GM12878 (cell line): ENCODE measurements around the gene DAZAP1. TPM values are rescaled to one million over a fixed set of nuclear protein-coding genes. Genes with fewer than 3 reads are reported as not detected.

Source experiments
- ATAC-seq: fragments of 200-7000 bp; cut with Tn5 transposase; 3 replicates; pipeline ENCODE4 v1.9.1; 2020; ENCODE audit warnings: mild to moderate bottlenecking, moderate library complexity
- BruUV-seq: library from RNA; stranded (reverse); fragments of 400-500 nt; replicated peaks from 2 replicates; lab custom pipeline; 2021; lab: Mats Ljungman, UMichigan
- CTCF ChIA-PET: fragments of 300-600 bp; sonication (Branson Sonifier 250); formaldehyde crosslinking; extraction: SDS; loops from one replicate; lab custom pipeline; 2021; ENCODE audit warnings: inconsistent platforms; lab: Yijun Ruan, JAX
- POLR2A ChIA-PET: fragments of 350-600 bp; formaldehyde crosslinking; extraction: SDS; loops from one replicate; lab custom pipeline; 2021; ENCODE audit warnings: inconsistent platforms; lab: Charles Lee
- RAD21 ChIA-PET: fragments of 300-600 bp; sonication (Branson Sonifier 250); formaldehyde crosslinking; loops from one replicate; lab custom pipeline; 2023; ENCODE audit warnings: antibody characterized with exemption; ENCODE audit not compliant: unreplicated experiment; lab: Charles Lee
- SMC1A ChIA-PET: fragments of 300-600 bp; sonication (Branson Sonifier 250); formaldehyde crosslinking; loops from one replicate; lab custom pipeline; 2023; ENCODE audit not compliant: unreplicated experiment, uncharacterized antibody; lab: Charles Lee
- DNase-seq: peaks from one replicate; pipeline ENCODE4 v3.0.0-alpha.2; 2011; ENCODE audit warnings: low read depth, low spot score
- FAIRE-seq: peaks from 3 replicates; lab custom pipeline; 2011; peaks lifted over from hg19 to GRCh38; lab: Jason Lieb, UNC
- H2AFZ ChIP-seq: 2 replicates; pipeline ENCODE4 v1.6.0; 2011; ENCODE audit warnings: low read depth, low read length, control low read depth; ENCODE audit not compliant: control insufficient read depth
- H3K27ac ChIP-seq: 2 replicates; pipeline ENCODE4 v1.5.1; 2011; ENCODE audit warnings: control low read depth; ENCODE audit not compliant: control insufficient read depth, insufficient read depth
- H3K27me3 ChIP-seq, 2 experiments: replicated peaks in 1 of 2; 2 replicates each; pipeline versions ENCODE4 v1.6.0 to v1.6.1; 2011; ENCODE audit warnings: low read length in 1 of 2; ENCODE audit not compliant: control insufficient read depth in 2 of 2, insufficient read depth in 2 of 2
- H3K36me3 ChIP-seq, 2 experiments: 2 replicates each; pipeline ENCODE4 v1.5.1; 2011; ENCODE audit warnings: low read length in 1 of 2; ENCODE audit not compliant: control insufficient read depth in 2 of 2, insufficient read depth in 2 of 2
- H3K4me1 ChIP-seq: 2 replicates; pipeline ENCODE4 v1.6.1; 2011; ENCODE audit warnings: mild to moderate bottlenecking, low read length, moderate library complexity, mixed read lengths; ENCODE audit not compliant: control insufficient read depth, insufficient read depth
- H3K4me2 ChIP-seq: 2 replicates; pipeline ENCODE4 v1.6.0; 2011; ENCODE audit warnings: control low read depth; ENCODE audit not compliant: control insufficient read depth, insufficient read depth
- H3K4me3 ChIP-seq: fragments of 200-600 bp; sonication (generic); 2 replicates; pipeline ENCODE4 v1.5.1; 2016
- H3K79me2 ChIP-seq: 2 replicates; pipeline ENCODE4 v1.6.0; 2011; ENCODE audit warnings: low read length; ENCODE audit not compliant: control insufficient read depth, insufficient read depth
- H3K9ac ChIP-seq: 2 replicates; pipeline ENCODE4 v1.8.0; 2011; ENCODE audit warnings: low read length, control low read depth, mixed read lengths; ENCODE audit not compliant: control insufficient read depth, insufficient read depth
- H3K9me3 ChIP-seq: replicated peaks from 3 replicates; pipeline ENCODE4 v1.5.1; 2011; ENCODE audit warnings: mild to moderate bottlenecking, low read length; ENCODE audit not compliant: control insufficient read depth, insufficient read depth
- H4K20me1 ChIP-seq: 2 replicates; pipeline ENCODE4 v1.6.0; 2011; ENCODE audit not compliant: control insufficient read depth, insufficient read depth
- CBX3 ChIP-seq: fragments of 200-600 bp; sonication (generic); IDR thresholded peaks from 2 replicates; pipeline ENCODE4 v1.6.1; 2016; ENCODE audit warnings: low read depth, borderline replicate concordance
- EGR1 ChIP-seq, 2 experiments: IDR thresholded peaks; 1 replicate in 1 of 2; 2 replicates in 1 of 2; pipeline ENCODE4 v1.6.1; 2011 to 2012; ENCODE audit warnings: low read depth in 2 of 2, low read length in 2 of 2, borderline replicate concordance in 1 of 2, mild to moderate bottlenecking in 1 of 2, moderate library complexity in 1 of 2
- FOXK2 ChIP-seq: fragments of 450-650 bp; IDR thresholded peaks from 2 replicates; pipeline ENCODE4 v1.6.1; 2017; ENCODE audit warnings: mild to moderate bottlenecking, moderate library complexity
- KDM1A ChIP-seq: fragments of 200-600 bp; sonication (generic); IDR thresholded peaks from 2 replicates; pipeline ENCODE4 v1.6.1; 2016; ENCODE audit warnings: borderline replicate concordance
- LARP7 ChIP-seq: fragments of 450-650 bp; IDR thresholded peaks from 2 replicates; pipeline ENCODE4 v1.6.1; 2017; ENCODE audit warnings: mild to moderate bottlenecking
- MXI1 ChIP-seq: fragments of 150-350 bp; IDR thresholded peaks from 2 replicates; pipeline ENCODE4 v1.6.1; 2011; ENCODE audit warnings: low read depth, mild to moderate bottlenecking, inconsistent platforms, low read length, improper control_type of control experiment
- NKRF ChIP-seq: fragments of 450-650 bp; conservative IDR thresholded peaks from 2 replicates; pipeline ENCODE4 v1.6.1; 2017; ENCODE audit warnings: mild to moderate bottlenecking, moderate library complexity
- RELA ChIP-seq: fragments of 450-650 bp; IDR thresholded peaks from 2 replicates; pipeline ENCODE4 v1.8.0; 2014; ENCODE audit warnings: borderline replicate concordance; ENCODE audit not compliant: partially characterized antibody
- SMAD1 ChIP-seq: fragments of 450-650 bp; IDR thresholded peaks from 2 replicates; pipeline ENCODE4 v1.6.1; 2018; ENCODE audit warnings: mild to moderate bottlenecking, low read depth; ENCODE audit not compliant: partially characterized antibody
- SMC3 ChIP-seq: IDR thresholded peaks from 2 replicates; pipeline ENCODE4 v1.6.1; 2011; ENCODE audit warnings: low read length, improper control_type of control experiment, borderline replicate concordance
- SREBF2 ChIP-seq: IDR thresholded peaks from 2 replicates; pipeline ENCODE4 v1.6.1; 2012; ENCODE audit warnings: mild to moderate bottlenecking, low read length
- SRF ChIP-seq, 2 experiments: IDR thresholded peaks; 2 replicates each; pipeline ENCODE4 v1.6.1; 2011; ENCODE audit warnings: low read depth in 2 of 2, low read length in 2 of 2, mild to moderate bottlenecking in 1 of 2, moderate library complexity in 1 of 2
- SUPT20H ChIP-seq: IDR thresholded peaks from 2 replicates; pipeline ENCODE4 v1.6.1; 2011; ENCODE audit warnings: low read depth, mild to moderate bottlenecking, low read length, moderate library complexity, borderline replicate concordance; ENCODE audit not compliant: control insufficient read depth
- SUZ12 ChIP-seq: fragments of 200-600 bp; sonication (generic); IDR thresholded peaks from one replicate; pipeline ENCODE4 v1.6.1; 2018; ENCODE audit warnings: antibody characterized with exemption, mild to moderate bottlenecking; ENCODE audit not compliant: unreplicated experiment
- TAF1 ChIP-seq: IDR thresholded peaks from 2 replicates; pipeline ENCODE4 v1.6.1; 2011; ENCODE audit warnings: mild to moderate bottlenecking, low read depth, low read length, borderline replicate concordance
- TCF7 ChIP-seq: IDR thresholded peaks from 2 replicates; pipeline ENCODE4 v1.6.1; 2014; ENCODE audit warnings: antibody characterized with exemption, borderline replicate concordance
- ZBTB11 ChIP-seq: fragments of 450-650 bp; formaldehyde crosslinking; IDR thresholded peaks from 2 replicates; pipeline ENCODE4 v1.5.0; 2022; ENCODE audit warnings: mild to moderate bottlenecking, missing genetic modification characterization
- ZNF274 ChIP-seq: IDR thresholded peaks from one replicate; pipeline ENCODE4 v1.8.0; 2011; ENCODE audit not compliant: insufficient read length, insufficient read depth
- WGBS: methylation state at CpG from one replicate; pipeline ENCODE4 v1.1.6; 2016; ENCODE audit warnings: low lambda C conversion rate; ENCODE audit not compliant: insufficient replicate concordance, insufficient coverage; ENCODE audit errors: missing lambda C conversion rate; 5-methylcytosine and 5-hydroxymethylcytosine counted together
- in situ Hi-C: fragments of 300-500 bp; cut with MboI; formaldehyde crosslinking; loops from 9 replicates; pipeline ENCODE4 v1.14.3; 2018; ENCODE audit warnings: mixed read lengths
- intact Hi-C: fragments of 100-400 bp; cut with micrococcal nuclease; formaldehyde crosslinking; loops from one replicate; pipeline ENCODE4 v1.14.2; 2022; ENCODE audit not compliant: unreplicated experiment
- polyA plus RNA-seq, 11 experiments: library from polyadenylated mRNA; depleted of rRNA in 4 of 11; unstranded in 6 of 11; stranded (reverse) in 5 of 11; fragments of >200 nt; fragmentation: Nextera tagmentation in 4 of 11; fragmentation: Illumina TruSeq in 1 of 11; extraction: Ambion mirVana in 4 of 11; extraction: Trizol in 1 of 11; gene quantifications; 1 replicate in 1 of 11; 2 replicates in 10 of 11; pipeline versions ENCODE4 v1.2.1 to v1.2.3, GENCODE V29; 2011 to 2016; ENCODE audit warnings: inconsistent platforms in 2 of 11, missing spikeins in 2 of 11, low read depth in 1 of 11
- total RNA-seq, 4 experiments: library from RNA; depleted of rRNA in 3 of 4; stranded (reverse); fragments of >200 nt in 3 of 4; fragmentation: Illumina TruSeq in 1 of 4; extraction: Trizol in 1 of 4; gene quantifications; 2 replicates each; pipeline versions ENCODE4 v1.2.1 to v1.2.3, GENCODE V29; 2013 to 2021

Gene DAZAP1
- total and polyA plus RNA-seq, 10 of the 15 experiments (the other 5 are each of a cell fraction or from before 2014, with no cell fraction given) = 9.9 to 240 (median 92.3) TPM

GRCh38 chr19:1383312-1384084 is 23.9 kb upstream of the DAZAP1 start, which contains the start of gene NDUFS7:
NDUFS7 (plus strand) TSS chr19:1383907; CDS start chr19:1383927, 20 bp downstream.
- in situ Hi-C loops (no loop called here), intact Hi-C loops (loop anchor here (1.0 kb wide), 1 partner anchor 23 kb away; no protein-coding TSS in a partner anchor)
- Histone ChIP-seq H3K36me3 (peaks cover under 1 to 1% of the 10 kb centered on the region in 2 experiments; a peak in 2 of 4 replicates), H3K4me1 (no peaks in the 10 kb centered on the region), H3K27me3 (no peaks in the 10 kb centered on the region), H4K20me1 (no peaks in the 10 kb centered on the region), H3K4me3 (peak within 1 kb of the TSS; percentile 94), H3K27ac (peak within 1 kb of the TSS; percentile 86), H3K9me3 (no peaks in the 10 kb centered on the region), H3K9ac (peak within 1 kb of the TSS; percentile 88), H2AFZ (peak within 1 kb of the TSS; percentile 74), H3K4me2 (peak within 1 kb of the TSS; percentile 83), H3K79me2 (peaks cover 11% of the 10 kb centered on the region)
- ATAC-seq (peak; percentile 95), DNase-seq (peak; percentile 70), FAIRE-seq (peak; percentile 95)
- ChIA-PET RAD21 (interaction anchor here (0.6 to 1.0 kb wide), 8 partner anchors 29 to 1093 kb away, joined by 3 to 5 read pairs (median 4); partner anchors contain the start of genes C19orf25 and GADD45B), CTCF (interaction anchor here (0.7 to 2.8 kb wide), 6 partner anchors 11 to 139 kb away, joined by 3 to 11 read pairs (median 6); no protein-coding TSS in a partner anchor), POLR2A (interaction anchor here (0.9 to 1.1 kb wide), 2 partner anchors 22 to 29 kb away, joined by 4 to 7 read pairs; no protein-coding TSS in a partner anchor), SMC1A (interaction anchor here (0.9 kb wide), 3 partner anchors 17 to 139 kb away, joined by 3 to 6 read pairs (median 3); no protein-coding TSS in a partner anchor)
- BruUV-seq = no TSS peak
- 1% methylated on average over 75 of the region's 90 CpGs for WGBS
- TF ChIP-seq ZBTB11 (CRISPR knock-in tag) = peak; percentile 100
- TF ChIP-seq SUZ12 = no peak
- no peak for TF ChIP-seq SUPT20H
- TF ChIP-seq SRF (IDR thresholded peaks at IDR 0.05; ENCODE audit: low read depth in 2 of 2, low read length in 2 of 2) = peak; percentile 34 to 95; a peak in 2 of 4 replicates
- peak; percentile 98 for TF ChIP-seq SREBF2
- peak; percentile 92; the same call in 1 of the 2 replicates for TF ChIP-seq TAF1
- TF ChIP-seq TCF7 = no peak; the same call in none of the 2 replicates
- TF ChIP-seq KDM1A = no peak
- peak; percentile 53 to 81 for TF ChIP-seq EGR1 (IDR thresholded peaks at IDR 0.05; ENCODE audit: borderline replicate concordance in 1 of 2, low read depth in 2 of 2, low read length in 2 of 2)
- TF ChIP-seq NKRF = peak; percentile 86; the same call in 1 of the 2 replicates
- TF ChIP-seq MXI1 = peak; percentile 96
- no peak for TF ChIP-seq SMAD1
- TF ChIP-seq ZNF274 = no peak
- TF ChIP-seq FOXK2 = peak; percentile 84
- peak; percentile 98 for TF ChIP-seq LARP7
- no peak for TF ChIP-seq CBX3
- peak; percentile 87 for TF ChIP-seq RELA
- TF ChIP-seq SMC3 = peak; percentile 32
